RWPE2 (cell line): ENCODE data around the gene GSTK1.

ENCODE experiments used
- ATAC-seq: fragments of 200-7000 bp; cut with Tn5 transposase; 3 replicates; pipeline ENCODE4 v1.9.1; 2021; ENCODE audit warnings: low read depth
- DNase-seq: peaks from one replicate; pipeline ENCODE4 v3.0.0-alpha.2; 2020; ENCODE audit warnings: low spot score
- H3K27ac ChIP-seq: fragments of 450-650 bp; 2 replicates; pipeline ENCODE4 v1.5.1; 2017; ENCODE audit warnings: mild to moderate bottlenecking; ENCODE audit not compliant: poor library complexity, severe bottlenecking
- H3K27me3 ChIP-seq: fragments of 250-450 bp; sonication (Bioruptor Pico); 2 replicates; pipeline ENCODE4 v1.5.1; 2021; ENCODE audit warnings: mild to moderate bottlenecking, moderate library complexity; ENCODE audit not compliant: insufficient read depth, poor library complexity, severe bottlenecking
- H3K36me3 ChIP-seq: fragments of 250-450 bp; sonication (Bioruptor Pico); 2 replicates; pipeline ENCODE4 v1.5.1; 2020; ENCODE audit warnings: low read depth, mild to moderate bottlenecking, moderate library complexity
- H3K4me1 ChIP-seq: fragments of 250-450 bp; sonication (Bioruptor Pico); 2 replicates; pipeline ENCODE4 v1.5.1; 2021; ENCODE audit warnings: mild to moderate bottlenecking, moderate library complexity; ENCODE audit not compliant: insufficient read depth, poor library complexity, severe bottlenecking
- H3K4me3 ChIP-seq: fragments of 250-450 bp; sonication (Bioruptor Pico); 2 replicates; pipeline ENCODE4 v1.5.1; 2021; ENCODE audit warnings: mild to moderate bottlenecking, moderate library complexity; ENCODE audit not compliant: severe bottlenecking
- H3K9me3 ChIP-seq: fragments of 250-450 bp; sonication (Bioruptor Pico); 2 replicates; pipeline ENCODE4 v1.5.1; 2021; ENCODE audit warnings: mild to moderate bottlenecking, moderate library complexity; ENCODE audit not compliant: severe bottlenecking
- TF ChIP-seq, protein P1 (sequence below): fragments of 450-650 bp; IDR thresholded peaks from one replicate; pipeline ENCODE4 v1.5.1; 2017; ENCODE audit warnings: mild to moderate bottlenecking, moderate library complexity; ENCODE audit not compliant: poor library complexity, severe bottlenecking

GSTK1 gene

GRCh38 chr7:143285806-143286521 lies 22.7 kb downstream of the GSTK1 start:
- ATAC-seq (no peak), DNase-seq (no peak)
- no peaks in the 10 kb centered on the region for H3K9me3 ChIP-seq
- H3K4me3 ChIP-seq: no peak overlapping the region
- H3K27me3 ChIP-seq: no peaks in the 10 kb centered on the region
- peak overlapping the region; percentile 57 for H3K27ac ChIP-seq
- peaks cover 17% of the 10 kb centered on the region for H3K36me3 ChIP-seq
- TF ChIP-seq, protein P1, sequence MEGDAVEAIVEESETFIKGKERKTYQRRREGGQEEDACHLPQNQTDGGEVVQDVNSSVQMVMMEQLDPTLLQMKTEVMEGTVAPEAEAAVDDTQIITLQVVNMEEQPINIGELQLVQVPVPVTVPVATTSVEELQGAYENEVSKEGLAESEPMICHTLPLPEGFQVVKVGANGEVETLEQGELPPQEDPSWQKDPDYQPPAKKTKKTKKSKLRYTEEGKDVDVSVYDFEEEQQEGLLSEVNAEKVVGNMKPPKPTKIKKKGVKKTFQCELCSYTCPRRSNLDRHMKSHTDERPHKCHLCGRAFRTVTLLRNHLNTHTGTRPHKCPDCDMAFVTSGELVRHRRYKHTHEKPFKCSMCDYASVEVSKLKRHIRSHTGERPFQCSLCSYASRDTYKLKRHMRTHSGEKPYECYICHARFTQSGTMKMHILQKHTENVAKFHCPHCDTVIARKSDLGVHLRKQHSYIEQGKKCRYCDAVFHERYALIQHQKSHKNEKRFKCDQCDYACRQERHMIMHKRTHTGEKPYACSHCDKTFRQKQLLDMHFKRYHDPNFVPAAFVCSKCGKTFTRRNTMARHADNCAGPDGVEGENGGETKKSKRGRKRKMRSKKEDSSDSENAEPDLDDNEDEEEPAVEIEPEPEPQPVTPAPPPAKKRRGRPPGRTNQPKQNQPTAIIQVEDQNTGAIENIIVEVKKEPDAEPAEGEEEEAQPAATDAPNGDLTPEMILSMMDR: no peak
- H3K4me1 ChIP-seq: peaks cover 9% of the 10 kb centered on the region

DNA sequence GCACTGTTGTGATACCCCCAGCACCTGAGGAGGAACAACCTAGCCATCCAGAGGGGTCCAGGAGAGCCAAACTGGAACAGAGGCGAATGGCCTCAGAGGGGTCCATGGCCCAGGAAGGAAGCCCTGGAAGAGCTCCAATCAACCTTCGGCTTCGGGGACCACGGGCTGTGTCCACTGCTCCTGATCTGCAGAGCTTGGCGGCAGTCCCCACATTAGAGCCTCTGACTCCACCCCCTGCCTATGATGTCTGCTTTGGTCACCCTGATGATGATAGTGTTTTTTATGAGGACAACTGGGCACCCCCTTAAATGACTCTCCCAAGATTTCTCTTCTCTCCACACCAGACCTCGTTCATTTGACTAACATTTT lies 23.3 kb downstream of the GSTK1 start:
- peak overlapping the region; percentile 57 for H3K27ac ChIP-seq
- DNase-seq: no peak
- no peaks in the 10 kb centered on the region for H3K9me3 ChIP-seq
- TF ChIP-seq, protein P1: no peak
- no peaks in the 10 kb centered on the region for H3K27me3 ChIP-seq
- no peak overlapping the region for H3K4me3 ChIP-seq
- ATAC-seq: no peak
- H3K4me1 ChIP-seq: peaks cover 9% of the 10 kb centered on the region
- peaks cover 22% of the 10 kb centered on the region for H3K36me3 ChIP-seq

DNA sequence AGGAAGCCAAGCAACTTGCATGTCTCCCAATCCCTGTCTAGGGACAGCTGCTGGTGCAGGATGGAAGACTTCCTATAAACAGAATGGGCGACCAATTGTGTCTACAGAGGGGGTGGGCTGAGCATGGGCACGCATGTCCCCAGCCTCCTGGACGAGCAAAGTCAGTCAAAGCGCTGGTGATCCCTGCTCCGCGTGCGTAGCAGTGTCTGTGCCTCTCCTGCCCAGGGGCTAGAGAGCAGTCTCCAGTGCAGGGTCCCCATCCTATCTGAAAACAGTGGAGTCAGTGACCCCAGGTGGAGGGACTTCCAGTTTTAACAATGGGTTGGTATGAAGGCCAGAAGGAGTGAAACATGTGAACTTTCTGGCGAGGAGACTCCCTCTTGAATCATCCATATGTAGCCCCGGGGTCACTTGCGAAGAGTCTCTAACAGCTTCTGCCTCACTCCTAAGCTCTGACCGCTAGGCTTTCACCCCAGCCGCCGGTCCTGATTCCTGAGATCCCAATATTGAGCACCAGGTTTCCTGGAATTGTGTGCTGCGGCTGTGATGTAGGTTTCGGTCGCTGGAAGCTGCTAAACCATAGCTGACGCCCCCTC lies 24.2 kb downstream of the GSTK1 start:
- ATAC-seq (no peak), DNase-seq (no peak)
- TF ChIP-seq, protein P1: no peak
- H3K4me3 ChIP-seq: no peak overlapping the region
- H3K36me3 ChIP-seq: peaks cover 30% of the 10 kb centered on the region
- H3K27me3 ChIP-seq: no peaks in the 10 kb centered on the region
- H3K27ac ChIP-seq: peak overlapping the region; percentile 61
- peaks cover 9% of the 10 kb centered on the region for H3K4me1 ChIP-seq
- no peaks in the 10 kb centered on the region for H3K9me3 ChIP-seq

- Histone ChIP-seq H3K27ac (peak within 1 kb of the TSS; percentile 61), H3K9me3 (no peaks in the 10 kb centered on the region), H3K4me3 (peak within 1 kb of the TSS; percentile 70), H3K36me3 (peaks cover 37% of the 10 kb centered on the region), H3K4me1 (peaks cover 9% of the 10 kb centered on the region), H3K27me3 (no peaks in the 10 kb centered on the region)
- TF ChIP-seq, protein P1: no peak
- ATAC-seq: peak; percentile 78
- peak; percentile 96 for DNase-seq
Measured at GRCh38 chr7:143287935-143288826, 24.9 kb downstream of the GSTK1 start, which contains the start of gene CASP2. Gene CASP2 (plus strand): TSS chr7:143288351. CDS start chr7:143288456, 105 bp downstream.
